ENCODE measurements around the gene ABLIM2. TPM values are rescaled to one million over a fixed set of nuclear protein-coding genes. Genes with fewer than 3 reads are reported as not detected.

Gene ABLIM2
- total and polyA plus RNA-seq, 2 donors (not counting 1 experiment from before 2014, with no cell fraction given): 3.3 to 79.0 TPM

DNA sequence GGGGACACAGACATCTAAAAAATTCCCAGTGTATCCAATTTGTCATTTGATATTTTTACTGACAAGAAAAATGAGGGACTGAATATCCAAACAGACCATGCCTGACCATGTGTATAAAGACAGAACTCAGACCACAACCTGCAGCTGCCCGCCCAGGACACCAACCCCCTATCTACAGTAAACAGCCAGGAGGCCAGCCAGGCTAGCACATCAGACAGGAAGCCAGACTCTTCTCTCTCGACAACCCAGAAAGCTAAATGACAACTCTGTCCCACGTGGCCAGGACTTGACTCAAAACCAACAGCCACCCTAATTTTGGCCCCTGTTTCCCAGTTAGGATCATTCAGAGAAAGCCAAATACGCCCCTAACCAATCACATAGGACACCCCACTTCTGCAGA, 234.0 kb downstream of the ABLIM2 start:
- H3K4me3 Mint-ChIP-seq: no peak overlapping the region

DNA sequence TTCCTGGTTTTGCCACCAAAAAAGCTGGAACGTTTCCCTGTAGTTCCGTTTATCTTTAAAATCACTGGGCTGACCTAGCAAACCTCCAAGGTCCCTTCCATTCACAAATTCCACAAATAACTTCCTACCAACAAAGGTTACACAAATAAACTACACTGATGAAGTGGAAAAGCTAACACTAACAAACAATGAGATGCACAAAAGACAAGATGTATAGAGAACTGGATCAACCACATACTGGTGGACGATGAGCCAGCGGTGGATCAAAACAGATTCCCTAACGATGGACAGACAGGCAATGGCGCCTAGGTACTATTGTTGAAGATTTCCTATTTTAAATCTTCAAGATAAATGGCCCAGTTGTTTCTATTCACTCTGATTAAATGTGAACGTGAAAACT, 234.4 kb downstream of the ABLIM2 start:
- Histone ChIP-seq H4K20me1 (ENCODE audit: control insufficient read depth, insufficient read depth, low read length, poor library complexity, severe bottlenecking) (no peaks in the 10 kb centered on the region), H3K4me1 (ENCODE audit: control insufficient read depth in 2 of 2, insufficient read depth in 2 of 2, low read length in 2 of 2) (no peaks in the 10 kb centered on the region), H3K27me3 (replicated peaks in 1 of 4; ENCODE audit: control extremely low read depth in 1 of 4, control insufficient read depth in 3 of 4, insufficient read depth in 4 of 4, low read length in 3 of 4) (no peaks in the 10 kb centered on the region), H2AFZ (ENCODE audit: insufficient read depth, low read depth, low read length, poor library complexity, severe bottlenecking) (no peak overlapping the region), H3K9ac (ENCODE audit: low read length) (no peak overlapping the region), H3K79me2 (ENCODE audit: control insufficient read depth, insufficient read depth, low read length) (no peaks in the 10 kb centered on the region), H3K27ac (ENCODE audit: low read length in 2 of 2) (no peak overlapping the region), H3K36me3 (replicated peaks in 1 of 2; ENCODE audit: control extremely low read depth in 1 of 2, control insufficient read depth in 1 of 2, extremely low read depth in 1 of 2, insufficient read depth in 2 of 2, low read length in 1 of 2) (no peaks in the 10 kb centered on the region), H3K4me2 (replicated peaks; ENCODE audit: low read depth, low read length, poor library complexity, severe bottlenecking) (no peak overlapping the region), H3K9me3 (ENCODE audit: control extremely low read depth in 1 of 3, control insufficient read depth in 2 of 3, insufficient read depth in 1 of 3, low read length in 2 of 3) (no peaks in the 10 kb centered on the region), H3K4me3 (ENCODE audit: control extremely low read depth in 1 of 5, extremely low read depth in 1 of 5, insufficient read depth in 1 of 5, low read depth in 2 of 5, low read length in 4 of 5) (no peak overlapping the region)
- Mint-ChIP-seq H3K4me3 (no peak overlapping the region), H3K4me1 (no peaks in the 10 kb centered on the region), H3K27ac (no peak overlapping the region), H3K27me3 (peaks cover 9% of the 10 kb centered on the region), H3K9me3 (ENCODE audit: insufficient read depth) (no peaks in the 10 kb centered on the region)
- WGBS (ENCODE audit: insufficient coverage): 54% methylated on average over 2 of the region's 7 CpGs
- no peak for ATAC-seq (ENCODE audit: low read depth)
- TF ChIP-seq, protein P1, sequence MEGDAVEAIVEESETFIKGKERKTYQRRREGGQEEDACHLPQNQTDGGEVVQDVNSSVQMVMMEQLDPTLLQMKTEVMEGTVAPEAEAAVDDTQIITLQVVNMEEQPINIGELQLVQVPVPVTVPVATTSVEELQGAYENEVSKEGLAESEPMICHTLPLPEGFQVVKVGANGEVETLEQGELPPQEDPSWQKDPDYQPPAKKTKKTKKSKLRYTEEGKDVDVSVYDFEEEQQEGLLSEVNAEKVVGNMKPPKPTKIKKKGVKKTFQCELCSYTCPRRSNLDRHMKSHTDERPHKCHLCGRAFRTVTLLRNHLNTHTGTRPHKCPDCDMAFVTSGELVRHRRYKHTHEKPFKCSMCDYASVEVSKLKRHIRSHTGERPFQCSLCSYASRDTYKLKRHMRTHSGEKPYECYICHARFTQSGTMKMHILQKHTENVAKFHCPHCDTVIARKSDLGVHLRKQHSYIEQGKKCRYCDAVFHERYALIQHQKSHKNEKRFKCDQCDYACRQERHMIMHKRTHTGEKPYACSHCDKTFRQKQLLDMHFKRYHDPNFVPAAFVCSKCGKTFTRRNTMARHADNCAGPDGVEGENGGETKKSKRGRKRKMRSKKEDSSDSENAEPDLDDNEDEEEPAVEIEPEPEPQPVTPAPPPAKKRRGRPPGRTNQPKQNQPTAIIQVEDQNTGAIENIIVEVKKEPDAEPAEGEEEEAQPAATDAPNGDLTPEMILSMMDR (IDR thresholded peaks at IDR 0.05): no peak
- TF ChIP-seq EZH2 (IDR thresholded peaks at IDR 0.05; ENCODE audit: borderline replicate concordance, insufficient read depth, low read depth, low read length, poor library complexity, severe bottlenecking): no peak
- POLR2A ChIA-PET: no interaction called here
- intact Hi-C loops (cut with micrococcal nuclease): no loop called here
- CTCF ChIA-PET: no interaction called here
- no peak for DNase-seq

More for the DNA sequence above, 234.0 kb downstream of the ABLIM2 start:
- Mint-ChIP-seq H3K27me3 (peaks cover 12% of the 10 kb centered on the region), H3K27ac (no peak overlapping the region), H3K4me1 (no peaks in the 10 kb centered on the region), H3K9me3 (ENCODE audit: insufficient read depth) (no peaks in the 10 kb centered on the region)
- H3K27me3 ChIP-seq (replicated peaks in 1 of 4; ENCODE audit: control extremely low read depth in 1 of 4, control insufficient read depth in 3 of 4, insufficient read depth in 4 of 4, low read length in 3 of 4): no peaks in the 10 kb centered on the region
- no peak for DNase-seq
- H3K9me3 ChIP-seq (ENCODE audit: control extremely low read depth in 1 of 3, control insufficient read depth in 2 of 3, insufficient read depth in 1 of 3, low read length in 2 of 3): no peaks in the 10 kb centered on the region
- H3K4me2 ChIP-seq (replicated peaks; ENCODE audit: low read depth, low read length, poor library complexity, severe bottlenecking): no peak overlapping the region
- ChIA-PET POLR2A (no interaction called here), CTCF (no interaction called here)
- WGBS (ENCODE audit: insufficient coverage): 69% methylated on average over 4 of the region's 4 CpGs
- no peaks in the 10 kb centered on the region for H3K4me1 ChIP-seq (ENCODE audit: control insufficient read depth in 2 of 2, insufficient read depth in 2 of 2, low read length in 2 of 2)
- H3K27ac ChIP-seq (ENCODE audit: low read length in 2 of 2): no peak overlapping the region
- H4K20me1 ChIP-seq (ENCODE audit: control insufficient read depth, insufficient read depth, low read length, poor library complexity, severe bottlenecking): no peaks in the 10 kb centered on the region
- no peak overlapping the region for H2AFZ ChIP-seq (ENCODE audit: insufficient read depth, low read depth, low read length, poor library complexity, severe bottlenecking)
- TF ChIP-seq, protein P1 (IDR thresholded peaks at IDR 0.05): no peak
- no peak for TF ChIP-seq EZH2 (IDR thresholded peaks at IDR 0.05; ENCODE audit: borderline replicate concordance, insufficient read depth, low read depth, low read length, poor library complexity, severe bottlenecking)
- no peaks in the 10 kb centered on the region for H3K36me3 ChIP-seq (replicated peaks in 1 of 2; ENCODE audit: control extremely low read depth in 1 of 2, control insufficient read depth in 1 of 2, extremely low read depth in 1 of 2, insufficient read depth in 2 of 2, low read length in 1 of 2)
- no peak overlapping the region for H3K4me3 ChIP-seq (ENCODE audit: control extremely low read depth in 1 of 5, extremely low read depth in 1 of 5, insufficient read depth in 1 of 5, low read depth in 2 of 5, low read length in 4 of 5)
- no peaks in the 10 kb centered on the region for H3K79me2 ChIP-seq (ENCODE audit: control insufficient read depth, insufficient read depth, low read length)
- H3K9ac ChIP-seq (ENCODE audit: low read length): no peak overlapping the region
- intact Hi-C loops (cut with micrococcal nuclease): no loop called here
- no peak for ATAC-seq (ENCODE audit: low read depth)
